T1000 (cell line): ENCODE measurements around the gene MTFMT.
"Not testable (repeated sequence)": the region's sequence is repeated elsewhere in the genome, so short reads cannot be mapped to it uniquely, and the experiment has no call there.

Experiments used
- DNase-seq: peaks from one replicate; lab custom pipeline; 2025; ENCODE audit warnings: mixed read lengths; lab: John Stamatoyannopoulos, UW

Gene MTFMT

GRCh38 chr15:65060641-65061397 lies 31.4 kb upstream of the MTFMT start:
- DNase-seq, result no peak

- no peak for DNase-seq
Observed at GRCh38 chr15:65059931-65060596, 30.6 kb upstream of the MTFMT start.

- no peak for DNase-seq
Observed at GRCh38 chr15:65059369-65059750, 29.9 kb upstream of the MTFMT start.

GRCh38 chr15:65058394-65059368 lies 29.2 kb upstream of the MTFMT start:
- DNase-seq, result no peak

GRCh38 chr15:65057549-65057940 lies 28.1 kb upstream of the MTFMT start:
- no peak for DNase-seq

GRCh38 chr15:65056868-65057548 lies 27.6 kb upstream of the MTFMT start:
- no peak for DNase-seq

GRCh38 chr15:65056106-65056505 lies 26.7 kb upstream of the MTFMT start:
- no peak for DNase-seq

GRCh38 chr15:65055201-65055870 lies 25.9 kb upstream of the MTFMT start:
- DNase-seq, result no peak

GRCh38 chr15:65054333-65055200 lies 25.1 kb upstream of the MTFMT start:
- DNase-seq, result peak; percentile 16

GRCh38 chr15:65052956-65053355 lies 23.5 kb upstream of the MTFMT start:
- DNase-seq, result no peak

- no peak for DNase-seq
Observed at GRCh38 chr15:65051266-65051665, 21.8 kb upstream of the MTFMT start.

- no peak for DNase-seq
Observed at GRCh38 chr15:65050270-65050669, 20.8 kb upstream of the MTFMT start.

- peak; percentile 82 for DNase-seq
Observed at GRCh38 chr15:65049418-65049840, 20.0 kb upstream of the MTFMT start.

- no peak for DNase-seq
Observed at GRCh38 chr15:65048241-65048640, 18.8 kb upstream of the MTFMT start.

- DNase-seq, result no peak
Observed at GRCh38 chr15:65044724-65045481, 15.5 kb upstream of the MTFMT start, which contains the start of gene SLC51B. Gene SLC51B, plus strand, starts transcription at chr15:65045387. Its CDS starts 4,618 bp downstream, at chr15:65050005.

GRCh38 chr15:65044218-65044617 lies 14.8 kb upstream of the MTFMT start:
- DNase-seq, result not testable (repeated sequence)

GRCh38 chr15:65042776-65043327 lies 13.4 kb upstream of the MTFMT start:
- no peak for DNase-seq

- no peak for DNase-seq
Observed at GRCh38 chr15:65041787-65042186, 12.3 kb upstream of the MTFMT start.

GRCh38 chr15:65040461-65040860 lies 11.0 kb upstream of the MTFMT start:
- no peak for DNase-seq
